ENCODE results near the gene PEAR1.

DNA sequence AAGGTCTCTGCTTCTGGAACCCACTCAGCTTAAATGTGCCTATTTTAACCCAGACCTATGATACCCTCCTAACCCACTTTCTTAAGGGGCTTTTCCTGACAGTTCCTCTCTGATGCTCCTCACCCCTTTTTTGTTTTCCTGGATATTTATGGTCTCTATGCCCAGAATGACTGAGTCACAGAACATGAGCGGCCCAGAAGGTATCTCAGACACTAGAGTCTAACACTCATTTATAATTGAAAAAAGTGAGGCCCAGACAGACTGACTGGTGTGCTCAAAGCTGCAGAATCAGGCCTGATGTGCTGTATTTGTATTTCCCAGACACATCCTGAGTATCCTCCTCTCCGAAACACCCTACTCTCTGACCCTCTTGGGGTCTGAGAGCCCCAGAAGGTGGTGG lies 70.9 kb downstream of the PEAR1 start:
- TF ChIP-seq POLR2AphosphoS5 (IDR thresholded peaks at IDR 0.05; ENCODE audit: borderline replicate concordance, low read depth, low read length) (no peak), EZH2 (IDR thresholded peaks at IDR 0.05) (no peak), FOXP2 (optimal IDR thresholded peaks at IDR 0.05; ENCODE audit: control extremely low read depth, extremely low read length, insufficient read depth) (no peak)
